ENCODE data around the gene TOMM20.
"Not testable (repeated sequence)": the region's sequence is repeated elsewhere in the genome, so short reads cannot be mapped to it uniquely, and the experiment has no call there.

The TOMM20 gene

DNA sequence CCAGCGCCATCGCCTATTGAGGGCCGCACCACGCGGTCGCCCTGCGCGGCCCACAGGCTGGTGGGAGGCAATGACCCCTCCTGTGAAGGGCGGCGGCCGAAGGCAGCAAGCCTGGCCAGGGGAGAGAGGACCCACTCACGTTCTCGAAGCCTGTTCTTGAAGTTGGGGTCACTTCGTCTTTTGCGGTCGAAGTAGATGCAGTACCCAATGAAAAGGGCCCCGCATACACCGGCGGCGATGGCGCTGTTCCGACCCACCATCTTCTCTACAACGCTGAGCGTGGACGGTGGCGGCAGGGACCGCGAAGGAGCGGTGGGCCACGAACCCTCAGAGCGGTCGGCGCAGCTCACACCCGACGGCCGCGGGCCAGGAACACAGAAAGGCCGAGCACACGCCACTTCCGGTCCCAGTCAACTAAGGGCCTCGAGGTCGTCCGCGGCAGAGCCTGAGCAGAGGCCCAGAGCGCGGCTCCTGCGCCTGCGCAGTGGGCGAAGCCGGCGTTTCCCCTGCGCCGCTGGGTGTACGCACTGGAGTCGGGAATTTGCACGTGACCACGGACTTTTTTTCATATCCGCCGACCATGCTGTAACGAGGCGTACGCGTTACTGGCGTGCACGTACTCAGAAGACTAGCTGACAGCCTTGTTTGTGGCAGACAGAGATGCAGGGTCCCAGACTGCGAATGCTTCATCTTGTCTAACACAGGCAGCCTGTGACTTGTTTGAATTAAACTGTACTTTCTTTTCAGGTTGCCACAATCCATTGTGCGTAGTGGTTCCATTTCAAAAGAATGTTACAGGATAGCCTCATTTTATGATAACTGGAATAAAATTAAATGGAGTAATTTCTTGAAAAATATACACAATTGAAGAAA, at the start of gene TOMM20:
TSS of gene TOMM20 (minus strand) at position 382 of the 873 bp plus-strand sequence. CDS start at position 260, 122 bp downstream.
- peak; percentile 49 to 96 (median 92) for DNase-seq

DNA sequence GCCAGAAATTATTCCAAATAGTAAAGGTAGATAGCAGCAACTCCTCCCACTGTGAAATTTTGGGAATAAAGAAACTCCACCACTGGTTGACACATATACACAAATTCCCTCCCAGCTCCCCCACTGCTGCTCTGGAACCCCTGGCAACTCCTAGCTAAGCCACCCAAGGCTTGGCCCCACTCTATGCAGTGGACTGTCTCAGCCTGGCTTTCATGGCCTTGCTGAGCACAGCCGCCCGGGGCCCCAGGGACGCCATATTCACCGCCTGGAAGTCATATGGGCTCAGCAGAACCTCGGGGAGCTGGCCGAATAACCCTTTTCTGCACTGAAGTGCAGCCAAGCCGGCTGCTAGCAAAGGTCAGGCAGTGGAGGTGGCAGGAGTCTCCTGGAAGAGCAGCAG, 47.8 kb upstream of the TOMM20 start:
- no peak for DNase-seq

DNA sequence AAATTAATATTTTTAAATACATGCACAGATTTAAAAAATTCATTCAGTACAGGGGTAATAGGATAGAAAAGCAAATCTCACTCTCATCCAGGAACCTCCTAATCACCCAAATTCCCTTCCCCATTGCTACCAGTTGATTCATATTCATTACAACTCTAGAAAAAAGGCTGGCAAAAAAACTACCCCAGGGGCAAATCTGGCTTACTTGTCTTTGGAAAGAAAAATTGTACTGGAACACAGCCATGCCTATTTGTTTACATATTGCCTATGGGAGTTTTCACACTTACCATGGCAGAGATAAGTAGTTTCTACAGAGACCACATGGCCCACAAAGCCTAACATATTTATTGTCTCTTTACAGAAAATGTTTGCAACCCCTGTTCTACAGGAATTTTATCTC, 41.3 kb upstream of the TOMM20 start:
- no peak for DNase-seq

DNA sequence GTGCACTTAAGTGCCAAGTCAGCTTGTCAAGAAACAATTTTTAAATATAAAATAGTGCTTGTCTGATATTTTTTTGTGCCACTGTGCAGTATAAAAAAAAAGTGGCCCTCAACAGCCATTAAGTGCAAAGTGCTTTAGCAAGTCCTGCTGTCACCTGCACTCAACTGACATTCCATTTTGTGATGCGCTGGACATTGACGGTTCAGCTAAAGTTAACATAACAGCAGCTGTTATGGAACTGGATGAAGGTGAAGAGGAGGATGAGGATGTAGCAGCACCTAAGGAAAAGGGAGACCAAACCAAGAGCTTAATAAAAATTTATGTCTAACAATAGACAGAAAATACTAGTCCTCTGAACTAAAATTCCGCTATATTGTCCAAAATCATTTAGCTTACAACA, 39.7 kb upstream of the TOMM20 start:
- DNase-seq: no peak

DNA sequence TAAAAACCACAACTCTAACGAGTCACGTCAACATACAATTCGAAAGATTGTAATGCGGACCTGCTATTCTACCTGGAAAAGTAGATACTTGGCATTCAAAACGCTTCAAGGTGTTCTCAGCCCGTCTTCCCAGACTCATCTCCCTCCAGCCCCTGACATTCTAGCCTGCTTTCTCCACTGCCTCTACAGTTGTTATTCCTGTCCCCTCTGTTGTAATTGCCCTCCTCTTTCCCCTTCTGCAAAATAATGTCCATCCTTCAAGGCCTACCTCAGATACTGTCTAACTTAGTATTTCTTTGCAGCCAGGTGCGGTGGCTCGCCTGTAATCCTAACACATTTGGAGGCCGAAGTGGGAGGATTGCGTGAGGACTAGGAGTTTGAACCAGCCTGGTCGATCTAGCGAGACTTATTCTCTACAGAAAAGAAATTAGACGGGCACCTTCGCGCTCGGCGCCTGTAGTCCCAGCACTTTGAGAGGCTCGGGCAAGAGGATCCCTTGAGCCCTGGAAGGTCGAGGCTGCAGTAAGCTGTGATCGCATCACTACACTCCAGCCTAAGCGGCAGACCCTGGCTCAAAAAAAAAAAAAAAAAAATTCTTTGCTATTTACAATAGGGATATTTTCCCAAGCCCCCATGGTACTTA, 33.2 kb upstream of the TOMM20 start:
- peak in 2 of 51 donors; percentile 2 to 26 for DNase-seq

DNA sequence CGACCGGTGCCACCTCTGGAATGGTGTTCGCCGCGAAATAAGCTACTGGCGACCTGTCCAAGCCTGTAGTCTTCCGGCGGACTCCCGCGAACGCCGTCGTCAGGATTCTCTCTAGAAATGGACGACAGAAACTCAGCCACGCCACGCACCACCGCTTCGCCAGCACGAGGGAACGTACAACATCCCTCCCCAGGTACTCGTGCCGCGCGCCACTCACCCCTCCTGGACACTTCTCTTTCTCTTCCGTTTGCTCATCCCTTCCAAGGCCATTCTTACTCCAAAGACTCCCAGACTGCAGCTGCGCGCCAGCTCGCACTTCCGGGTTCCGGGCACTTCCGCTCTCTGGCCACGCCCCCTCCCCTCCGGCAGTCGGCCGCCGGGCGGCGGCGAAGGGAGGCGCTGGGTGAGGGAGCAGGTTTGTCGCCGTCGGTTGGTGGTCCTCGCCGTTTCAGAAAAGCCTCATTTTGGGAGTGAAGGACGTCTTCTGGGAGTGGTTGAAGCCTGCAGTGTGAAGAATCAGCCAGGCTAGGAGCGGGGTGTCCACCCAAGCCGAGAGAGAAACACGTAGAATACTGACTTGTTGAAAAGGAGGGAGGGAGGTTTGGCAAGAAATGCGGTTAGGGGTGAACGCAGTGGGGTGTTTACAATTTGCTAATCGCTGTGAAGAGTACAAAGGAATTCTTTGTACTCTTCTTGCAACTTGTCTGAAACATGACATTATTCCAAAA, 32.5 kb upstream of the TOMM20 start, which contains the start of gene RBM34:
TSS of gene RBM34 (minus strand) at position 294 of the 728 bp plus-strand sequence. CDS start at position 270, 24 bp downstream.
- DNase-seq: peak; percentile 38 to 93 (median 84)

DNA sequence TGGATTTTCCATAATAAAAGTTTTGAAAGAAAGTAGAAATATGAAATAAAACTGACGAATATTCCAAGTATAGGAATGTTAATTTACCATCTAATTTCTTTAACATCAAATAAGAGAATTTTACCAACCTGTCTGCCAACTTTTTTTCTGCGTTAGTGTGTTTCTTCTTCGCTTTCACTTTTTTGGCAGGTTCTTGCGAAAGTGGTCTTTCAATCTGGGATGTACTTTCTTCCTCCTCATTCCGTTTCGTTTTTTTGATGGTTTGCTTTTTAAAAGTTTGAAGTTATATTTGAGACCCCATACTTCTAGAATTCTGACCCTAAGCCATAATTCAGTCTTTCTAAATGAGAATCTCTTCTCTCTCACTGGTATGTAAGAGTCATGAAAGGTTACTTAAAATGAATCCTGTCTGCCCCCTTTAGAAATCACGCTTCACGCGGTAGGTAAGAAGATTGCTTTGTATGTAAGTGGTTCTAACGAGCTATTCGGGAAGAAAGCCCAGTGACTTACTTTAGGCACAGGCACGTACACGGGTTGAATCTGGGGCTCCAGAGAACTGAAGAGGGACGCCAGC, 31.8 kb upstream of the TOMM20 start:
- DNase-seq: no peak

DNA sequence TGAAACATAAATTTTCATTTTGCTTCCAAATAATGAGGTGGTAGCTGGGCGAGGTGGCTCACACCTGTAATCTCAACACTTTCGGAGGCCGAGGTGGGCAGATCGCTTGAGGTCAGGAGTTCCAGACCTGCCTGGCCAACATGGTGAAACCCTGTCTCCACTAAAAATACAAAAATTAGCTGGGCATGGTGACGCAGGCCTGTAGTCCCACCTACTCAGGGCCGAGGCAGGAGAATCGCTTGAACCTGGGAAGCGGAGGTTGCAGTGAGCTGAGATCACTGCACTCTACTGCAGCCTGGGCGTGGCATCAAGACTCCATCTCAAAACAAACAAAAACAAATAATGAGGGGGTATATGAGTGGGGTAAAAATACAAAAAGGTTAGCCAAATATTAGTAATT, 31.3 kb upstream of the TOMM20 start:
- not testable (repeated sequence) for DNase-seq

DNA sequence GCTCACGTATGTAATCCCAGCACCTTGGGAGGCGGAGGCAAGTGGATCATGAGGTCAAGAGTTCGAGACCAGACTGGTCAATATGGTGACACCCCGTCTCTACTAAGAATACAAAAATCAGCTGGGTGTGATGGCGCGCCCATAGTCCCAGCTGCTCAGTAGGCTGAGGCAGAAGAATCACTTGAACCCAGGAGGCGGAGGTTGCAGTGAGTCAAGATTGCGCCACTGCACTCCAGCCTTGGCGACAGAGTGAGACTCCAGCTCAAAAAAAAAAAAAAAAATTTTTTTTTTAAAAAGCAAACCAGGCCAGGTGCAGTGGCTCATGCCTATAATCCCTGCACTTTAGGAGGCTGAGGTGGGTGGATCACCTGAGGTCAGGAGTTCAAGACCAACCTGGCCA, 30.6 kb upstream of the TOMM20 start:
- DNase-seq: not testable (repeated sequence)

DNA sequence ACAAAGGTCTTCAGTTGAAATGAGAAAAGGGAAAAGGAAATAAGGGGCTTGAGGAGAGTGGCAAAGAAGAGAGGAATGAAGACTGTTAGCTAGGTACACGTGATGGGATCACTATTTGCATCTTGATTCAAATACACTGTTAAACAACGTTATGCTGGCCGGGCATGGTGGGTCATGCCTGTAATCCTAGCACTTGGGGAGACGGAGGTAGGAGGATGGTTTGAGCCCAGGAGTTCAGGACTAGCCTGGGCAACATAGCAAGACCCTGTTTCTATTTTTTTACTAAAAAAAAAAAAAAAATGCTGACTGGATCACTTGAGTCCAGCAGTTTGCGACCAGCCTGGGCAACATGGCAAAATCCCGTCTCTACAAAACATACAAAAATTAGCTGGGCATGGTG, 30.0 kb upstream of the TOMM20 start:
- no peak for DNase-seq

DNA sequence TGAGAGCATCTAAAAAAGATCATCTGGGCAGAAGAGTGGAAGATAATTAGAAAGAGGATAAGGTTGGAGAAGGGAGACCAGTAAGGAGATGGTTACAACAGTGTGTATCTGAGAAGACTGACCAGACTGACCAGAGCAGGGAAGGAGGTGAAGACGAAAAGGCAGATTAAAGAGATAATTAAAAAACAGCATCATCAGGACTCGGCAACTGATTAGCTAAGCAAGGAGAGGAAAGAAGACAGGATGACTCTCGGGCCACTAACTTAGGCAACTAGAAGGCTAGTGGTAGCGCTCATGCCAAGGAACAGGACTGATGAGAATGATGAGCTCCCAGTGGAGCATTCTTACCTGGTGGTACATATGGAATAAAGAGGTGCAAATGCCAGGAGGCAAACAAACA, 28.5 kb upstream of the TOMM20 start:
- no peak for DNase-seq

DNA sequence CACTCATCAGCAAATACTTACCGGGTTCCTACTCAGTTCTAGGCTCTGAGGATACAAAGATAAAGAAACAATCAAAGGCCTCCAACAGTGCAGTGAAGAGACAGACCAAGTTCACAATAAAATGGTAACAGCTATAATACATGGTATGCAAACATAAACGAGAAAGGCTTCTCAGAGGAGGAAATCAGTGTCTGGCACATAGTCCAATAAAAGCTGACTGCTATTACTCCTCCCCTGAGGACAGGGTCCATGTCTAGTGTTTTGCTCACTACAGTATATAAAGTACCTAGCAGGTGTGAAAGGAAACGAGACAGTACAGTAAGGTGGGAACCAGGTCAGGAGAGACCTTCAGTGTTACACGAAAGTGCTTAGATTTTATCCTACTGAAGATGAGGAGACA, 28.1 kb upstream of the TOMM20 start:
- no peak for DNase-seq

DNA sequence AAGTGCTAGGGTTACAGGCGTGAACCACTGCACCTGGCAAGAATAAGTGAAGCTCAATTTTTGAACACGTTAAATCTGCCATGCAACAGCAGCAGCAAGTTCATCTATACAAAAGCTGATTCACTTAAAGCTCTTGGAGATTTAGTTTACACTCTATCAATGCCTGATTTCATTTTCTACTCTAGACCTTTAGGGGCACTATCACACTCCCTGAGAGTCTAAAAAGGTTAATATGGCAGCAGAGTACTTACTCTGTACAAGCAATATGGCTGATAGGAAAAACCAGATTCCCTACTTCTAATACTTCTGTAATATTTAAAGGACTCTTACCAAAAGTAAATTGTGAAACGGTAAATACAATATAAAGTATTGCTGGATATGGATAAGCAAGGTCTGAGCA, 27.6 kb upstream of the TOMM20 start:
- DNase-seq: no peak

DNA sequence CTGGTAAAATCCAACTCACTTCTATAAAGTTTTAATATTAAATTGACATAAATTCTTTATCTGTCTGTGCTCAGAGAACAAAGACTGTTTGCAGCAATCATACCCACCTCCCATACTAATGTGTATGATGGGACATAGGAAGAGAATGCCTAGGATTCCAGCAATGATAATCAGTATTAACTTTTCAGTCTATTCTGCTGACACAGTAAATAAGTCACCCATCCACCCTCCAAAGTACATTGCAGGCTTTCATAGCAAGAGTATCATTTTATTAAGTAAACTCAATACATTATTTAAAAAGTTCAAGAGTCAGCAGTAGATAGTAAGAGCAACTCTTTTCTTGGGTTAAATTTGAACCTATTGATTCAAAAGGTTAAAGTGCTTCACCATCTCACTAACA, 23.6 kb upstream of the TOMM20 start:
- DNase-seq: no peak

DNA sequence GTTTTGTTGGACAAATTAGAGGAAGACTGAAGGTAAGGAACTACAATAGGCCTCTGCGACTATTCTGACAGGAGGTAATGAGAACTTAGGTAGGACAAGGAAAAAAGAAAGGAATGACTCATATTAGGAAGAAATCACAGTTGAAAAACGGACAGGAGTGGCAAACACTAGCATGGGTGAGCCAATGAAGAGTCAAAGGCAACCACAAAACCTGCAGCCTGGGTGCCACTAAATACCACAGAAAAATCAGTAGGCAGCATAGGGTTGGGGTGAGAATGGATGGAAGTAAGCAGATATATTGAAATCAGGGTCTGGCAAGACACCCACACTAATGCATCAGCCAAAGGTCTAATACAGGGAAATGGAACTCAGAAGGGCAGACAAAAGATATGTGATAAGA, 22.4 kb upstream of the TOMM20 start:
- no peak for DNase-seq

DNA sequence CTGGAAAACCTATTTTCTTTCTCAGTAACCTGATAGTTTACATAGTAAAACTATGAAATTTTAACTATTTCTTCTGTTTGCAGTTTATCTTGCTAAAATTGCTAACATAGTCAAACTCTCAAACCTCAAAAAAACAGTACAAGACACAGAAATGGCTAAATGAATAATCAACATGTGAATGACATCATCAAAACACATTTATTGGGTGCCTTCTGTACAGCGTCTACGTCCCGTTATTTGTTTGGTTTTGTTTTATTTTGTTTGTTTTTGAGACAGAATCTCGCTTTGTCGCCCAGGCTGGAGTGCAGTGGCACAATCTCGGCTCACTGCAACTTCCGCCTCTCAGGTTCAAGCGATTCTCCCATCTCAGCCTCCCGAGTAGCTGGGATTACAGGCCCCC, 21.2 kb upstream of the TOMM20 start:
- DNase-seq: no peak

DNA sequence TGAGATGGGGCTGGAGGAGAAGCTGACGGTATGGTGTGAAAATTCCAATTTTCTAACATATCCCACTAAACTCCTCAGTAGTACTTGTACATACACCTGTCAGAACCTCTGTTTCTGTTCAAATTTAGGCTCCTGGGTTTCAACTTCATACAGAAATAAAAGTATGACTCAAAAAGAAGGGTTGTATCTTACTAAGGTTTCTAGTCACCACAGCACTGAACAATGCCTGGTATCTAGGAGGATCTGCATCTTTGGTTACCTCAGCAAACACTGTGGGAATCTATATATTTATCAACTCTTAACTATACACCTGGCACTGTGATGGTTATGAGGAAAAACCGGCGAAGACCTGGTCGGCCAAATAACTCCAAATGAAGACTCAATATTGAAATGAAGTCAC, 18.6 kb upstream of the TOMM20 start:
- no peak for DNase-seq

DNA sequence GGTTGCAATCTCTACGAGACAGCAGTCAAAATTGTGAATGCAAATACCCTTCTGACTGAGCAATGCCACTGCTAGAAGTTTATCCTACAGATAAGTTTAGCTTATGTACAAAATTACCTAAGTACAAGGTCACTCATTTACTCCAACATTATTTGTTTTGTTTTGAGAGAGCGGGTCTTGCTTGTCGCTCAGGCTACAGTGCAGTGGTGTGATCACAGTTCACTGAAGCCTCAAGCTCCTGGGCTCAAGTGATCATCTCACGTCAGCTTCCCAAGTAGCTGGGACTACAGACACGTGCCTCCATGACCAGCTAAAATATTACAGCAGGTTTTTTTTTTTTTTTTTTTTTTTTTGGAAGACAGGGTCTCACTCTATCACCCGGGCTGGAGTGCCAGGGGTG, 17.0 kb upstream of the TOMM20 start:
- no peak for DNase-seq

DNA sequence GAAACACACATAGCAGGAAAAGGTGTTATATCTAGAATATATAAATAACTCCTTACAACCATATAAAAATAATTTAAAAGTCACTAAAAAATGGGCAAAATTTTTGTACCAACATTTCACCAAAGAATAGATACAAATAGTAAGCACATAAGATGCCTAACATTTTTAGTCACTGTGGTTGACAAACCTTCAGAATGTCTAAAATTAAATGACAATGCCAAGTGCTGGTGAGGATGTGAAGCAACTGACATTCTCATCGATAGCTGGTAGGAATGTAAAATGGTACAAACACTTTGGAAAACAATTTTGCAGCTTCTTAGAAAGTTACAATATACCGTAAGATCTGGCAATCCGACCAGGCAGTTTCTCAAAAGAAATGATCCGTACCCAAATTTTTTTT, 14.4 kb upstream of the TOMM20 start:
- DNase-seq: no peak

DNA sequence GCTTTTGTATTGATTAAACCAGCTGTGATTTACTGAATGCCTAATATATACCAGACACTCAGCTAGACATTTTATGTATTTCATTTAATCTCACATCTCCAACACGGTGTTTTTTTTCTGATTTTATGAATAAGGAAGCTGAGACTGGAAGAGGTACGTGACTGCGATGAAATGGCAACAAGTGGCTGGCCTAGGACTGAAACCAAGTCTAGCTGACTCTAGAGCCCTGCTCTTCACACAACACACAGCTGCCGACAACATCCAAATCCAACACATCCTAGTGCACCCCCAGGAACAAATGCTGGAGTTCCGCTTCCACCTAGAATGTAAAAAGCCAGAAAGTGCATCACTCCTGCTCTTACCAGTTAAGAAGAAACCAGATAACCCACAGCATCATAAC, 10.7 kb upstream of the TOMM20 start:
- no peak for DNase-seq

DNA sequence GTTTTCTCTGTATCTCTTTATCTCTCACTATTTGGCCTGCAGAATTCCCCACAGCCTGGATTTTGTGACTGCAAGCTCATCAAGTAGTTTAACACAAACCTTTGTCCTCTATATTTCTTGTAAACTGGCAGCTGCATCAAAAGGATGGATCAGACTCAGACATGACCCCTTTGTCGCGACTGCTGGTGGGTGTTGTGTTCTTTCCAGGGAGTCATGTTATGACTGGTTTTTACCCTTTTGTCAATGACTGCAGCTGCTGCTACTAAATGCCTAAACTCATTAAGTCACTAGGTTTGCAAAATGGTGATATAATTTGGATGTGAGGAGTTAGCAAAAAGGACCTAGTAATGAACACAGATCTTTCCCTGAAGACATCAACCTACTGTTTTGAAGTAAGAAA, 10.2 kb upstream of the TOMM20 start:
- DNase-seq: no peak

DNA sequence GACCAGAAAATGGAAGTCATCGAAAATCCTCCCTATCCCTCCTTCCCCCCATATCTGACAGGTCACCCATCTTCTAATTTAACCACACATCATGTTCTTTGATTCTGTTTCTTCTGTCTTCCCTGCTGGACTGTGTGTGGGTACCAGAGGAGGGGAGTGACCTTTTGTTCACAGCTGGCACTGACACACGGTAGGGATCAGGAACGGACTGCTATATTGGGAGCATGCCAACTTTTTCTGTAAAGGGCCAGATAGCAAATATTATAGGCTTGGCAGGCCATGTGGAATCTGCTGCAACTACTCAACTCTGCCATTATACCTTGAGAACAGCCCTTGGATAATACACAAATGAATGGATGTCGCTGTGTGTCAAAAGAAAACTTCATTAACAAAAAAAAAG, 7.5 kb upstream of the TOMM20 start:
- DNase-seq: no peak

Measured in hypothalamus (tissue), 51 donors.